HEK293 (cell line): Measurements from ENCODE around the gene CHD2.

Experiments used
- CTCF ChIA-PET: fragments of 350-600 bp; formaldehyde crosslinking; extraction: SDS; loops from one replicate; lab custom pipeline; 2021; ENCODE audit warnings: antibody characterized with exemption; lab: Yijun Ruan, JAX
- POLR2A ChIA-PET: fragments of 300-600 bp; formaldehyde crosslinking; extraction: SDS; loops from one replicate; lab custom pipeline; 2020; ENCODE audit warnings: antibody characterized with exemption, inconsistent platforms; lab: Yijun Ruan, JAX
- H3K27ac ChIP-seq: fragments of 200-500 bp; sonication (Bioruptor generic); 2 replicates; pipeline ENCODE4 v1.5.1; 2014; ENCODE audit warnings: low read depth, low read length, control low read depth, inconsistent platforms; ENCODE audit errors: extremely low read depth
- H3K36me3 ChIP-seq, 2 experiments: fragments of 200-500 bp in 1 of 2; sonication (Bioruptor generic) in 1 of 2; 1 replicate in 1 of 2; 2 replicates in 1 of 2; pipeline ENCODE4 v1.5.1; 2014 to 2017; ENCODE audit warnings: inconsistent platforms in 2 of 2, low read length in 2 of 2; ENCODE audit not compliant: control insufficient read depth in 2 of 2, insufficient read depth in 1 of 2
- H3K4me1 ChIP-seq: fragments of 200-500 bp; sonication (Bioruptor generic); 2 replicates; pipeline ENCODE4 v1.5.1; 2014; ENCODE audit warnings: mild to moderate bottlenecking, low read length, inconsistent platforms; ENCODE audit not compliant: control insufficient read depth, insufficient read depth
- H3K4me3 ChIP-seq: 2 replicates; pipeline ENCODE4 v1.5.1; 2011; ENCODE audit warnings: low read depth, mild to moderate bottlenecking, control low read depth, low read length, moderate library complexity
- H3K9me3 ChIP-seq: fragments of 200-500 bp; sonication (Bioruptor generic); 2 replicates; pipeline ENCODE4 v1.5.1; 2014; ENCODE audit warnings: low read depth, low read length, inconsistent platforms; ENCODE audit not compliant: control insufficient read depth, insufficient read depth
- FEZF1 ChIP-seq: fragments of 450-650 bp; formaldehyde crosslinking; IDR thresholded peaks from 2 replicates; pipeline ENCODE4 v1.5.1; 2016; ENCODE audit warnings: missing biosample characterization, missing genetic modification characterization
- SP2 ChIP-seq: fragments of 450-650 bp; formaldehyde crosslinking; IDR thresholded peaks from 2 replicates; pipeline ENCODE4 v1.5.1; 2016; ENCODE audit warnings: missing biosample characterization, missing genetic modification characterization
- ZBTB21 ChIP-seq: fragments of 450-650 bp; formaldehyde crosslinking; IDR thresholded peaks from 2 replicates; pipeline ENCODE4 v1.5.1; 2017; ENCODE audit warnings: missing biosample characterization, missing genetic modification characterization
- ZBTB7A ChIP-seq: fragments of 450-650 bp; formaldehyde crosslinking; IDR thresholded peaks from 2 replicates; pipeline ENCODE4 v1.5.1; 2016; ENCODE audit warnings: low read depth, missing biosample characterization, missing genetic modification characterization
- ZEB2 ChIP-seq: fragments of 450-650 bp; formaldehyde crosslinking; IDR thresholded peaks from 2 replicates; pipeline ENCODE4 v1.5.1; 2016; ENCODE audit warnings: missing biosample characterization, missing genetic modification characterization
- ZFP37 ChIP-seq: fragments of 450-650 bp; formaldehyde crosslinking; IDR thresholded peaks from 2 replicates; pipeline ENCODE4 v1.5.1; 2016; ENCODE audit warnings: missing biosample characterization, missing genetic modification characterization
- ZNF114 ChIP-seq: fragments of 450-650 bp; formaldehyde crosslinking; IDR thresholded peaks from 2 replicates; pipeline ENCODE4 v1.5.0; 2017; ENCODE audit warnings: missing biosample characterization, missing genetic modification characterization
- ZNF157 ChIP-seq: fragments of 450-650 bp; formaldehyde crosslinking; IDR thresholded peaks from 2 replicates; pipeline ENCODE4 v1.5.1; 2016; ENCODE audit warnings: missing biosample characterization, missing genetic modification characterization
- ZNF184 ChIP-seq: fragments of 450-650 bp; IDR thresholded peaks from 2 replicates; pipeline ENCODE4 v1.5.1; 2018; ENCODE audit warnings: missing biosample characterization, mild to moderate bottlenecking, missing genetic modification characterization
- ZNF211 ChIP-seq: fragments of 450-650 bp; formaldehyde crosslinking; IDR thresholded peaks from 2 replicates; pipeline ENCODE4 v1.5.1; 2016; ENCODE audit warnings: low read depth, missing biosample characterization, missing genetic modification characterization
- ZNF223 ChIP-seq: fragments of 450-650 bp; formaldehyde crosslinking; IDR thresholded peaks from 2 replicates; pipeline ENCODE4 v1.5.1; 2016; ENCODE audit warnings: missing biosample characterization, missing genetic modification characterization
- ZNF23 ChIP-seq: fragments of 450-650 bp; formaldehyde crosslinking; IDR thresholded peaks from 2 replicates; pipeline ENCODE4 v1.5.1; 2016; ENCODE audit warnings: missing biosample characterization, missing genetic modification characterization, borderline replicate concordance
- ZNF24 ChIP-seq: fragments of 450-650 bp; formaldehyde crosslinking; IDR thresholded peaks from 2 replicates; pipeline ENCODE4 v1.5.1; 2016; ENCODE audit warnings: missing biosample characterization, missing genetic modification characterization
- ZNF248 ChIP-seq: fragments of 450-650 bp; formaldehyde crosslinking; IDR thresholded peaks from 2 replicates; pipeline ENCODE4 v1.5.1; 2017; ENCODE audit warnings: missing biosample characterization, missing genetic modification characterization
- ZNF302 ChIP-seq: fragments of 450-650 bp; formaldehyde crosslinking; IDR thresholded peaks from 2 replicates; pipeline ENCODE4 v1.5.1; 2016; ENCODE audit warnings: missing biosample characterization, missing genetic modification characterization, low read depth
- ZNF350 ChIP-seq: fragments of 450-650 bp; formaldehyde crosslinking; IDR thresholded peaks from 2 replicates; pipeline ENCODE4 v1.5.0; 2017; ENCODE audit warnings: missing biosample characterization, mild to moderate bottlenecking, missing genetic modification characterization
- ZNF354C ChIP-seq: fragments of 450-650 bp; formaldehyde crosslinking; IDR thresholded peaks from 2 replicates; pipeline ENCODE4 v1.5.1; 2016; ENCODE audit warnings: missing biosample characterization, missing genetic modification characterization, low read depth, borderline replicate concordance
- ZNF394 ChIP-seq: fragments of 450-650 bp; formaldehyde crosslinking; IDR thresholded peaks from 2 replicates; pipeline ENCODE4 v1.5.1; 2016; ENCODE audit warnings: missing biosample characterization, missing genetic modification characterization, mild to moderate bottlenecking, moderate library complexity, borderline replicate concordance
- ZNF423 ChIP-seq: fragments of 450-650 bp; formaldehyde crosslinking; IDR thresholded peaks from 2 replicates; pipeline ENCODE4 v1.5.1; 2016; ENCODE audit warnings: missing biosample characterization, missing genetic modification characterization
- ZNF530 ChIP-seq: fragments of 450-650 bp; formaldehyde crosslinking; IDR thresholded peaks from 2 replicates; pipeline ENCODE4 v1.5.1; 2016; ENCODE audit warnings: low read depth, missing biosample characterization, missing genetic modification characterization
- ZNF544 ChIP-seq: fragments of 450-650 bp; formaldehyde crosslinking; IDR thresholded peaks from 2 replicates; pipeline ENCODE4 v1.5.0; 2017; ENCODE audit warnings: missing biosample characterization, missing genetic modification characterization
- ZNF623 ChIP-seq: fragments of 450-650 bp; formaldehyde crosslinking; IDR thresholded peaks from 2 replicates; pipeline ENCODE4 v1.5.1; 2016; ENCODE audit warnings: missing biosample characterization, missing genetic modification characterization
- ZNF660 ChIP-seq: fragments of 450-650 bp; IDR thresholded peaks from 2 replicates; pipeline ENCODE4 v1.5.1; 2018; ENCODE audit warnings: missing biosample characterization, mild to moderate bottlenecking, missing genetic modification characterization
- ZNF768 ChIP-seq: fragments of 450-650 bp; formaldehyde crosslinking; IDR thresholded peaks from 2 replicates; pipeline ENCODE4 v1.5.1; 2018; ENCODE audit warnings: missing biosample characterization, mild to moderate bottlenecking, missing genetic modification characterization
- ZNF777 ChIP-seq: fragments of 450-650 bp; formaldehyde crosslinking; IDR thresholded peaks from 2 replicates; pipeline ENCODE4 v1.5.1; 2017; ENCODE audit warnings: missing biosample characterization, missing genetic modification characterization, borderline replicate concordance
- TF ChIP-seq, protein P1 (sequence below): fragments of 450-650 bp; formaldehyde crosslinking; IDR thresholded peaks from 2 replicates; pipeline ENCODE4 v1.5.1; 2016; ENCODE audit warnings: missing biosample characterization, missing genetic modification characterization
- TF ChIP-seq, protein P2 (sequence below): fragments of 450-650 bp; formaldehyde crosslinking; IDR thresholded peaks from 2 replicates; pipeline ENCODE4 v1.5.1; 2016; ENCODE audit warnings: missing biosample characterization, missing genetic modification characterization
- TF ChIP-seq, protein P3 (sequence below): fragments of 450-650 bp; formaldehyde crosslinking; IDR thresholded peaks from 2 replicates; pipeline ENCODE4 v1.5.1; 2016; ENCODE audit warnings: missing biosample characterization, missing genetic modification characterization
- TF ChIP-seq, protein P4 (sequence below): fragments of 450-650 bp; formaldehyde crosslinking; IDR thresholded peaks from 2 replicates; pipeline ENCODE4 v1.5.1; 2016; ENCODE audit warnings: missing biosample characterization, missing genetic modification characterization

The CHD2 gene

DNA sequence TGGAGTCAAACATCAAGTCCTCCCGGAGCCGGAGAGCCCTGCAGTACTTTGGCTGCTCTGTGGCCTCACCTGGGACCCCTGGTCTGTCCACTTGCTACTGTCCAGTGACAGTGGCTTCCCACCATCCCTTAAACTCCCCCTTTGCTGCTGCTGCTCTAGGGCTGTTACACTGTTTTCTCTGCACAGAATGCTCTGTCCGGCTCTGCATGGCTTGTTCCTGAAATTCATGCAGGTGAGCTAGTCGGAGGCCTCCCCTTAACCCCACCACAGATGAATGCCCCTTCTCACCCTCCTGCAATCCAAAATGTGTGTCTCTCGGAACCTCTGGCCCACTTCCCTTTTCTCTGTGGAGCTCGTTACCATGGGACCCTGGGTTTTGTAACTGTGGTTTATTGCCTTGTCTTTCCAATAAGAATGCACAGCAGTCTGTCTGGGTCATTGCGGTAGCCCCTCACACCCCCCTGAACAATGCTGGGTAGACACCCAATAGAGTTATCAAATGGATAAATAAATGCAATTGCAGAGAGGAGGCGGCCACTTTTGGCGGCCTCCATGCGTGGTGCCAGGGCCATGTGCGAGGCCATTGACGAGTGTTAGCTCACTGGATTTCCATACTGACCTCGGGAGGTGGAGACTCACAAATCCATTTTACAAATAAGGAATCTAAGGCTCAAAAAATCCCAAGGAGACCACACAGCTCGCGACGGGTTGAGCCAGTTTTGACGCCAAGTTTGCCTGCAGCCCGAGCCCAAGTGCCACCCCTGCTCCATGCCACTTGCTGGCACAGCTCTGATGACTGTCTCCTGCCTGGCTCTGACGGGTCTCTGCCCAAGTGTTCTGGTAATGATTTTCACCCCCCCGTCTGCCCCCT lies 140.4 kb downstream of the CHD2 start:
- ChIA-PET CTCF (interaction anchor here (0.5 to 1.2 kb wide), 7 partner anchors 12 to 1079 kb away, joined by 3 to 4 read pairs (median 3); no protein-coding TSS in a partner anchor), POLR2A (no interaction called here)
- H3K4me3 ChIP-seq = no peak overlapping the region
- no peak overlapping the region for H3K27ac ChIP-seq
- no peaks in the 10 kb centered on the region for H3K4me1 ChIP-seq
- H3K9me3 ChIP-seq = no peaks in the 10 kb centered on the region
- no peak for TF ChIP-seq ZNF157 (tag by site-specific recombination)
- TF ChIP-seq ZNF24 (tag by site-specific recombination) = no peak
- no peak for TF ChIP-seq ZNF184
- TF ChIP-seq ZNF623 (tag by site-specific recombination) = no peak
- no peak for TF ChIP-seq ZNF350 (tag by site-specific recombination)
- no peak for TF ChIP-seq ZNF223 (tag by site-specific recombination)
- TF ChIP-seq ZNF530 (tag by site-specific recombination) = no peak
- no peak for TF ChIP-seq ZNF211 (tag by site-specific recombination)
- no peak for TF ChIP-seq ZNF660 (tag by site-specific recombination)
- TF ChIP-seq, protein P1, sequence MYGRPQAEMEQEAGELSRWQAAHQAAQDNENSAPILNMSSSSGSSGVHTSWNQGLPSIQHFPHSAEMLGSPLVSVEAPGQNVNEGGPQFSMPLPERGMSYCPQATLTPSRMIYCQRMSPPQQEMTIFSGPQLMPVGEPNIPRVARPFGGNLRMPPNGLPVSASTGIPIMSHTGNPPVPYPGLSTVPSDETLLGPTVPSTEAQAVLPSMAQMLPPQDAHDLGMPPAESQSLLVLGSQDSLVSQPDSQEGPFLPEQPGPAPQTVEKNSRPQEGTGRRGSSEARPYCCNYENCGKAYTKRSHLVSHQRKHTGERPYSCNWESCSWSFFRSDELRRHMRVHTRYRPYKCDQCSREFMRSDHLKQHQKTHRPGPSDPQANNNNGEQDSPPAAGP (tag by site-specific recombination) = no peak
- no peak for TF ChIP-seq ZNF544 (tag by site-specific recombination)
- TF ChIP-seq ZBTB21 (tag by site-specific recombination) = no peak
- TF ChIP-seq ZNF394 = no peak
- no peak for TF ChIP-seq ZNF354C (tag by site-specific recombination)
- H3K36me3 ChIP-seq = peaks cover 0 to 15% of the 10 kb centered on the region in 2 experiments; a peak in 1 of 3 replicates

DNA sequence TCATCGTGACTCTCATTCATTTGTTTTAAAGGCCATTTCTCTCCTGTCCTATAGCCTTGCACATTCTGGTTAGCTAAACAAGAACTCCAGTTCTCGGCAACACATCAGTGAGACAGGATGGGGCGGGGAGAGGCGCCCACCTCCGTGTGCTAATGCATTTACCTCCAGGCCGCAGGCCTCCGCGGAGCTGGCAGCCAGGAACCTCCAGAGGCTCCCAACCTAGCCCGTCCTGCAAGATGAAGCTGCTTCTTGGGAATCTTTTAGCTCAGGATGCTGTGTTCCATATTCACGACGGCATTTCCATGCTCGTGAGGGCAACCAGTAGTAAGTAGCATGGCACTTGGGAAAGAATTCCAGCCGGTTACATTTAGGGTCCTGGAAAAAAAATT lies 141.0 kb downstream of the CHD2 start:
- no peak overlapping the region for H3K4me3 ChIP-seq
- no peak overlapping the region for H3K27ac ChIP-seq
- H3K9me3 ChIP-seq = no peaks in the 10 kb centered on the region
- TF ChIP-seq SP2 (tag by site-specific recombination) (no peak), ZNF777 (no peak), ZNF114 (tag by site-specific recombination) (no peak), FEZF1 (tag by site-specific recombination) (no peak), ZNF23 (tag by site-specific recombination) (no peak), ZNF768 (tag by site-specific recombination) (no peak), ZNF302 (no peak), ZEB2 (tag by site-specific recombination) (no peak), ZBTB7A (no peak), ZNF248 (tag by site-specific recombination) (no peak), ZNF423 (tag by site-specific recombination) (no peak), ZFP37 (no peak)
- TF ChIP-seq, protein P2, sequence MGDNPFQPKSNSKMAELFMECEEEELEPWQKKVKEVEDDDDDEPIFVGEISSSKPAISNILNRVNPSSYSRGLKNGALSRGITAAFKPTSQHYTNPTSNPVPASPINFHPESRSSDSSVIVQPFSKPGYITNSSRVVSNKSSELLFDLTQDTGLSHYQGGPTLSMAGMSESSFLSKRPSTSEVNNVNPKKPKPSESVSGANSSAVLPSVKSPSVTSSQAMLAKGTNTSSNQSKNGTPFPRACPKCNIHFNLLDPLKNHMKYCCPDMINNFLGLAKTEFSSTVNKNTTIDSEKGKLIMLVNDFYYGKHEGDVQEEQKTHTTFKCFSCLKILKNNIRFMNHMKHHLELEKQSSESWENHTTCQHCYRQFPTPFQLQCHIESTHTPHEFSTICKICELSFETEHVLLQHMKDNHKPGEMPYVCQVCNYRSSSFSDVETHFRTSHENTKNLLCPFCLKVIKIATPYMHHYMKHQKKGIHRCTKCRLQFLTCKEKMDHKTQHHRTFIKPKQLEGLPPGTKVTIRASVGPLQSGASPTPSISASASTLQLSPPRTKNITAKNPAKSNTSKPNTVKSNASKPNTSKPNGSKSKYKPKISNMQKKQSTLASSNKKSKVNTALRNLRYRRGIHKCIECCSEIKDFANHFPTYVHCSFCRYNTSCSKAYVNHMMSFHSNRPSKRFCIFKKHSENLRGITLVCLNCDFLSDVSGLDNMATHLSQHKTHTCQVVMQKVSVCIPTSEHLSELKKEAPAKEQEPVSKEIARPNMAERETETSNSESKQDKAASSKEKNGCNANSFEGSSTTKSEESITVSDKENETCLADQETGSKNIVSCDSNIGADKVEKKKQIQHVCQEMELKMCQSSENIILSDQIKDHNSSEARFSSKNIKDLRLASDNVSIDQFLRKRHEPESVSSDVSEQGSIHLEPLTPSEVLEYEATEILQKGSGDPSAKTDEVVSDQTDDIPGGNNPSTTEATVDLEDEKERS (tag by site-specific recombination) = no peak
- TF ChIP-seq, protein P3, sequence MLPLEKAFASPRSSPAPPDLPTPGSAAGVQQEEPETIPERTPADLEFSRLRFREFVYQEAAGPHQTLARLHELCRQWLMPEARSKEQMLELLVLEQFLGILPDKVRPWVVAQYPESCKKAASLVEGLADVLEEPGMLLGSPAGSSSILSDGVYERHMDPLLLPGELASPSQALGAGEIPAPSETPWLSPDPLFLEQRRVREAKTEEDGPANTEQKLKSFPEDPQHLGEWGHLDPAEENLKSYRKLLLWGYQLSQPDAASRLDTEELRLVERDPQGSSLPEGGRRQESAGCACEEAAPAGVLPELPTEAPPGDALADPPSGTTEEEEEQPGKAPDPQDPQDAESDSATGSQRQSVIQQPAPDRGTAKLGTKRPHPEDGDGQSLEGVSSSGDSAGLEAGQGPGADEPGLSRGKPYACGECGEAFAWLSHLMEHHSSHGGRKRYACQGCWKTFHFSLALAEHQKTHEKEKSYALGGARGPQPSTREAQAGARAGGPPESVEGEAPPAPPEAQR = no peak
- TF ChIP-seq, protein P4, sequence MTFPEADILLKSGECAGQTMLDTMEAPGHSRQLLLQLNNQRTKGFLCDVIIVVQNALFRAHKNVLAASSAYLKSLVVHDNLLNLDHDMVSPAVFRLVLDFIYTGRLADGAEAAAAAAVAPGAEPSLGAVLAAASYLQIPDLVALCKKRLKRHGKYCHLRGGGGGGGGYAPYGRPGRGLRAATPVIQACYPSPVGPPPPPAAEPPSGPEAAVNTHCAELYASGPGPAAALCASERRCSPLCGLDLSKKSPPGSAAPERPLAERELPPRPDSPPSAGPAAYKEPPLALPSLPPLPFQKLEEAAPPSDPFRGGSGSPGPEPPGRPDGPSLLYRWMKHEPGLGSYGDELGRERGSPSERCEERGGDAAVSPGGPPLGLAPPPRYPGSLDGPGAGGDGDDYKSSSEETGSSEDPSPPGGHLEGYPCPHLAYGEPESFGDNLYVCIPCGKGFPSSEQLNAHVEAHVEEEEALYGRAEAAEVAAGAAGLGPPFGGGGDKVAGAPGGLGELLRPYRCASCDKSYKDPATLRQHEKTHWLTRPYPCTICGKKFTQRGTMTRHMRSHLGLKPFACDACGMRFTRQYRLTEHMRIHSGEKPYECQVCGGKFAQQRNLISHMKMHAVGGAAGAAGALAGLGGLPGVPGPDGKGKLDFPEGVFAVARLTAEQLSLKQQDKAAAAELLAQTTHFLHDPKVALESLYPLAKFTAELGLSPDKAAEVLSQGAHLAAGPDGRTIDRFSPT (tag by site-specific recombination) = no peak
- POLR2A ChIA-PET = no interaction called here
- CTCF ChIA-PET = interaction anchor here (0.7 to 1.2 kb wide), 3 partner anchors 31 to 1079 kb away, joined by 3 to 4 read pairs (median 3); no protein-coding TSS in a partner anchor
- H3K36me3 ChIP-seq = peaks cover 0 to 20% of the 10 kb centered on the region in 2 experiments; a peak in 1 of 3 replicates
- H3K4me1 ChIP-seq = no peaks in the 10 kb centered on the region
